SK-N-SH treated with all-trans-retinoic acid at 6 μM for 48 hours (cell line): ENCODE data around the gene GHDC.

Experiments used
- ATAC-seq: fragments of 200-7000 bp; cut with Tn5 transposase; 3 replicates; pipeline ENCODE4 v1.9.1; 2020; ENCODE audit warnings: mild to moderate bottlenecking, moderate library complexity
- ARNTL ChIP-seq: fragments of 450-650 bp; formaldehyde crosslinking; IDR thresholded peaks from 2 replicates; pipeline ENCODE4 v1.5.0; 2020; ENCODE audit warnings: low read depth, mild to moderate bottlenecking, moderate library complexity, borderline replicate concordance
- CSDC2 ChIP-seq: fragments of 250-450 bp; sonication (Bioruptor Pico); IDR thresholded peaks from 2 replicates; pipeline ENCODE4 v1.5.0; 2020; ENCODE audit warnings: mild to moderate bottlenecking, moderate library complexity
- CSRNP3 ChIP-seq: fragments of 250-450 bp; sonication (Bioruptor Pico); IDR thresholded peaks from 2 replicates; pipeline ENCODE4 v1.5.1; 2021; ENCODE audit warnings: mild to moderate bottlenecking, moderate library complexity
- ESRRG ChIP-seq: fragments of 250-450 bp; sonication (Bioruptor Pico); IDR thresholded peaks from 2 replicates; pipeline ENCODE4 v1.6.1; 2021; ENCODE audit warnings: mild to moderate bottlenecking
- GLIS3 ChIP-seq: fragments of 250-450 bp; sonication (Bioruptor Pico); IDR thresholded peaks from 2 replicates; pipeline ENCODE4 v1.5.0; 2020; ENCODE audit warnings: mild to moderate bottlenecking, moderate library complexity
- OSR1 ChIP-seq: fragments of 250-450 bp; sonication (Bioruptor Pico); IDR thresholded peaks from 2 replicates; pipeline ENCODE4 v1.8.0; 2022; ENCODE audit warnings: moderate library complexity, mild to moderate bottlenecking, inconsistent platforms
- PPARA ChIP-seq: fragments of 250-450 bp; sonication (Bioruptor Pico); IDR thresholded peaks from 2 replicates; pipeline ENCODE4 v1.5.0; 2020; ENCODE audit warnings: mild to moderate bottlenecking, borderline replicate concordance
- RARB ChIP-seq: fragments of 250-450 bp; sonication (Bioruptor Pico); IDR thresholded peaks from 2 replicates; pipeline ENCODE4 v1.8.0; 2021; ENCODE audit warnings: mild to moderate bottlenecking, moderate library complexity
- SNAI2 ChIP-seq: fragments of 250-450 bp; sonication (Bioruptor Pico); IDR thresholded peaks from 2 replicates; pipeline ENCODE4 v1.5.0; 2020; ENCODE audit warnings: mild to moderate bottlenecking, moderate library complexity
- TCF4 ChIP-seq: fragments of 250-450 bp; sonication (Bioruptor Pico); IDR thresholded peaks from 2 replicates; pipeline ENCODE4 v1.8.0; 2021; ENCODE audit warnings: mild to moderate bottlenecking, moderate library complexity, borderline replicate concordance
- TSHZ2 ChIP-seq: fragments of 250-450 bp; sonication (Bioruptor Pico); IDR thresholded peaks from 2 replicates; pipeline ENCODE4 v1.5.0; 2020; ENCODE audit warnings: mild to moderate bottlenecking, moderate library complexity
- ZC3H10 ChIP-seq: fragments of 250-450 bp; sonication (Bioruptor Pico); IDR thresholded peaks from 2 replicates; pipeline ENCODE4 v1.5.1; 2021; ENCODE audit warnings: mild to moderate bottlenecking, moderate library complexity
- ZFP3 ChIP-seq: fragments of 250-450 bp; sonication (Bioruptor Pico); IDR thresholded peaks from 2 replicates; pipeline ENCODE4 v1.5.0; 2020; ENCODE audit warnings: mild to moderate bottlenecking, moderate library complexity
- ZFP30 ChIP-seq: fragments of 450-650 bp; formaldehyde crosslinking; IDR thresholded peaks from 2 replicates; pipeline ENCODE4 v1.5.0; 2022; ENCODE audit warnings: mild to moderate bottlenecking, moderate library complexity
- ZNF565 ChIP-seq: fragments of 450-650 bp; formaldehyde crosslinking; conservative IDR thresholded peaks from 2 replicates; pipeline ENCODE4 v1.5.0; 2020; ENCODE audit warnings: low read depth, mild to moderate bottlenecking, moderate library complexity
- ZNF70 ChIP-seq: fragments of 450-650 bp; formaldehyde crosslinking; IDR thresholded peaks from 2 replicates; pipeline ENCODE4 v1.5.0; 2020; ENCODE audit warnings: mild to moderate bottlenecking, moderate library complexity
- ZNF8 ChIP-seq: fragments of 450-650 bp; formaldehyde crosslinking; IDR thresholded peaks from 2 replicates; pipeline ENCODE4 v1.5.0; 2020; ENCODE audit warnings: mild to moderate bottlenecking, moderate library complexity
- TF ChIP-seq, protein P1 (sequence below): fragments of 250-450 bp; sonication (Bioruptor Pico); IDR thresholded peaks from 2 replicates; pipeline ENCODE4 v1.5.1; 2020; ENCODE audit warnings: low read depth, mild to moderate bottlenecking, moderate library complexity
- TF ChIP-seq, protein P2 (sequence below): fragments of 250-450 bp; sonication (Bioruptor Pico); IDR thresholded peaks from 2 replicates; pipeline ENCODE4 v1.8.0; 2020; ENCODE audit warnings: mild to moderate bottlenecking, moderate library complexity, borderline replicate concordance
- TF ChIP-seq, protein P3 (sequence below): fragments of 250-450 bp; sonication (Bioruptor Pico); IDR thresholded peaks from 2 replicates; pipeline ENCODE4 v1.8.0; 2021; ENCODE audit warnings: low read depth, mild to moderate bottlenecking, moderate library complexity, borderline replicate concordance

Gene GHDC

DNA sequence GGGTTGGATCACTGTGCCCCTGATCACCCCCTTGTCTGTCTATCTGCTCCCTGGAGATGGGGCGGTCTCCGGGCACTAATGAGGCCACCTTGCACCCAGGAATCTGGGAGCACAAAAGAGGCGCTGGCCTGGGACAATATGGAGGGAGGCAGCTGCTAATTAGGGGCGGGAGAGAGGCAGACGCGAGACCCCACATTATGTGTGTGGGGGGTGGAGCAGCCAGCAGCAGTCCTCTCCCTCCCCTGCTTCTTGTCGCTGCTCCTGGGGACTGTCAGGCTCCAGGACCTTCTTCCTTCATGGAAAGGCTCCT is 8.7 kb downstream of the GHDC start:
- ATAC-seq: no peak
- TF ChIP-seq ZNF70 (CRISPR knock-in tag) (no peak), ESRRG (CRISPR knock-in tag) (no peak), ZNF565 (CRISPR knock-in tag) (no peak), RARB (CRISPR knock-in tag) (no peak), SNAI2 (no peak), GLIS3 (CRISPR knock-in tag) (no peak), PPARA (CRISPR knock-in tag) (no peak)
- TF ChIP-seq, protein P1, sequence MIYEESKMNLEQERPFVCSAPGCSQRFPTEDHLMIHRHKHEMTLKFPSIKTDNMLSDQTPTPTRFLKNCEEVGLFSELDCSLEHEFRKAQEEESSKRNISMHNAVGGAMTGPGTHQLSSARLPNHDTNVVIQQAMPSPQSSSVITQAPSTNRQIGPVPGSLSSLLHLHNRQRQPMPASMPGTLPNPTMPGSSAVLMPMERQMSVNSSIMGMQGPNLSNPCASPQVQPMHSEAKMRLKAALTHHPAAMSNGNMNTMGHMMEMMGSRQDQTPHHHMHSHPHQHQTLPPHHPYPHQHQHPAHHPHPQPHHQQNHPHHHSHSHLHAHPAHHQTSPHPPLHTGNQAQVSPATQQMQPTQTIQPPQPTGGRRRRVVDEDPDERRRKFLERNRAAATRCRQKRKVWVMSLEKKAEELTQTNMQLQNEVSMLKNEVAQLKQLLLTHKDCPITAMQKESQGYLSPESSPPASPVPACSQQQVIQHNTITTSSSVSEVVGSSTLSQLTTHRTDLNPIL (CRISPR knock-in tag): no peak
- TF ChIP-seq, protein P2, sequence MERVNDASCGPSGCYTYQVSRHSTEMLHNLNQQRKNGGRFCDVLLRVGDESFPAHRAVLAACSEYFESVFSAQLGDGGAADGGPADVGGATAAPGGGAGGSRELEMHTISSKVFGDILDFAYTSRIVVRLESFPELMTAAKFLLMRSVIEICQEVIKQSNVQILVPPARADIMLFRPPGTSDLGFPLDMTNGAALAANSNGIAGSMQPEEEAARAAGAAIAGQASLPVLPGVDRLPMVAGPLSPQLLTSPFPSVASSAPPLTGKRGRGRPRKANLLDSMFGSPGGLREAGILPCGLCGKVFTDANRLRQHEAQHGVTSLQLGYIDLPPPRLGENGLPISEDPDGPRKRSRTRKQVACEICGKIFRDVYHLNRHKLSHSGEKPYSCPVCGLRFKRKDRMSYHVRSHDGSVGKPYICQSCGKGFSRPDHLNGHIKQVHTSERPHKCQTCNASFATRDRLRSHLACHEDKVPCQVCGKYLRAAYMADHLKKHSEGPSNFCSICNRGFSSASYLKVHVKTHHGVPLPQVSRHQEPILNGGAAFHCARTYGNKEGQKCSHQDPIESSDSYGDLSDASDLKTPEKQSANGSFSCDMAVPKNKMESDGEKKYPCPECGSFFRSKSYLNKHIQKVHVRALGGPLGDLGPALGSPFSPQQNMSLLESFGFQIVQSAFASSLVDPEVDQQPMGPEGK (CRISPR knock-in tag): no peak

DNA sequence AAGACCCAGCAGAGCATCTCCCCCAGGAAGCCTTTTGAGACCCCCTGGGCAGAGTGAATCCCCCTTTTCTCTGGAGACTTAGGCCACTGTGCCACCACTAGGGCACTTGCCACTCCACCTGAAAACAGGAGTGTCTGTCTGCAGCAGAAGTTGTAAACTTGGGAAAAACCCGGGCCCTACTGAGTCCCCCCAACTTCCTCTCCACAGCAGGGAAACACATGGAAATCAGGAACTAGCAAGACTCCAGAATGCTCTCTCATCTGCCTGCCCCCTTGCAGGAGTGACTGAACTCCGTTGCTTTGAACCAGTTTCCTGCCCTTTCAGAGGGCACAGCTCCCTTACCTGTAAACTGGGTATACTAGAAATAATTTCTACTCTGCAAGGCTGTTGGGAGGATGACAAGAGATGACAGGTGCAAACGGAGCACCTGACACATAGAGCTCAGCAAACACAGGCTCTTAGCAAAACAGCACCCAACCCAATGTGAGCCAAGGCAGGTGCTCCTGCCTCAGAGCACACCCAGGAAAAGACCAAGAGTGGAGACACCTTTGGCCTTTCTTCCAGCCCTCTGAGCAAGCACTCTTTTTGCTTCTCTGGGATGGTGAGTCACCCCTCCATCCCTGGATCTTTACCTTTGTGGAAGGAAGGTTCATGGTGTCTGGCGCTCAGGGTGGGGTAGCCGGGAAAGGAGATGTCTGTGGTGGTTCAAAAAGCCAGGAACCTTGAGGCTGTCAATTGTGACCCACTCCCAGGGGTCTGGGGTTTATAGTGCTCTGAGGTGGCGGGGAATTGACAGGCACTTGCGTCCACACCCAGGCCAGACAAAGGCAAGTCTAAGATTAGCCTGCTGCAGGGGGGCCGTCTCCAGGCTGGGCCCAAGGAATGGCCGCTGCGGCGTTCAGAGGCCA is 9.3 kb downstream of the GHDC start, which contains the start of gene HCRT:
HCRT (minus strand) TSS at position 740 of the 908 bp plus-strand sequence; CDS start at position 653, 87 bp downstream.
- TF ChIP-seq ZNF8 (CRISPR knock-in tag) (no peak), GLIS3 (CRISPR knock-in tag) (no peak), OSR1 (no peak), ZC3H10 (CRISPR knock-in tag) (no peak), RARB (CRISPR knock-in tag) (no peak), ESRRG (CRISPR knock-in tag) (no peak), ZNF565 (CRISPR knock-in tag) (no peak), CSRNP3 (no peak), TSHZ2 (CRISPR knock-in tag) (no peak), ARNTL (no peak), PPARA (CRISPR knock-in tag) (no peak), ZFP30 (no peak), TCF4 (CRISPR knock-in tag) (no peak), CSDC2 (CRISPR knock-in tag) (no peak), ZFP3 (no peak), SNAI2 (no peak)
- TF ChIP-seq, protein P1 (CRISPR knock-in tag): no peak
- TF ChIP-seq, protein P3, sequence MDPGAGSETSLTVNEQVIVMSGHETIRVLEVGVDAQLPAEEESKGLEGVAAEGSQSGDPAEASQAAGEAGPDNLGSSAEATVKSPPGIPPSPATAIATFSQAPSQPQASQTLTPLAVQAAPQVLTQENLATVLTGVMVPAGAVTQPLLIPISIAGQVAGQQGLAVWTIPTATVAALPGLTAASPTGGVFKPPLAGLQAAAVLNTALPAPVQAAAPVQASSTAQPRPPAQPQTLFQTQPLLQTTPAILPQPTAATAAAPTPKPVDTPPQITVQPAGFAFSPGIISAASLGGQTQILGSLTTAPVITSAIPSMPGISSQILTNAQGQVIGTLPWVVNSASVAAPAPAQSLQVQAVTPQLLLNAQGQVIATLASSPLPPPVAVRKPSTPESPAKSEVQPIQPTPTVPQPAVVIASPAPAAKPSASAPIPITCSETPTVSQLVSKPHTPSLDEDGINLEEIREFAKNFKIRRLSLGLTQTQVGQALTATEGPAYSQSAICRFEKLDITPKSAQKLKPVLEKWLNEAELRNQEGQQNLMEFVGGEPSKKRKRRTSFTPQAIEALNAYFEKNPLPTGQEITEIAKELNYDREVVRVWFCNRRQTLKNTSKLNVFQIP: no peak
- TF ChIP-seq, protein P2 (CRISPR knock-in tag): no peak
- no peak for ATAC-seq
